Keratinocyte (primary cell): Measurements from ENCODE around the gene XRCC2. TPM values are rescaled to one million over a fixed set of nuclear protein-coding genes. Genes with fewer than 3 reads are reported as not detected.

Source experiments
- DNase-seq: peaks from one replicate; pipeline ENCODE4 v3.0.0-alpha.2; 2011; ENCODE audit warnings: low read depth, missing footprints, low spot score
- FAIRE-seq: peaks from 2 replicates; lab custom pipeline; 2011; peaks lifted over from hg19 to GRCh38; lab: Jason Lieb, UNC
- H2AFZ ChIP-seq: 2 replicates; pipeline ENCODE4 v1.6.0; 2012; ENCODE audit warnings: low read length, control low read depth, inconsistent platforms; ENCODE audit not compliant: control insufficient read depth
- H3K27ac ChIP-seq: 2 replicates; pipeline ENCODE4 v1.5.1; 2011; ENCODE audit warnings: low read length; ENCODE audit not compliant: control insufficient read depth, insufficient read depth
- H3K27me3 ChIP-seq: 3 replicates; pipeline ENCODE4 v1.6.0; 2011; ENCODE audit warnings: low read length; ENCODE audit not compliant: control insufficient read depth, insufficient read depth; ENCODE audit errors: extremely low read depth
- H3K36me3 ChIP-seq, 2 experiments: 2 replicates in 1 of 2; 3 replicates in 1 of 2; pipeline ENCODE4 v1.5.1; 2011; ENCODE audit warnings: low read length in 2 of 2, mild to moderate bottlenecking in 1 of 2; ENCODE audit not compliant: control insufficient read depth in 2 of 2, insufficient read depth in 2 of 2; ENCODE audit errors: extremely low read depth in 1 of 2
- H3K4me1 ChIP-seq: 3 replicates; pipeline ENCODE4 v1.5.1; 2011; ENCODE audit warnings: low read length; ENCODE audit not compliant: control insufficient read depth, insufficient read depth; ENCODE audit errors: extremely low read depth
- H3K4me2 ChIP-seq: 3 replicates; pipeline ENCODE4 v1.6.0; 2011; ENCODE audit warnings: low read depth, low read length; ENCODE audit not compliant: control insufficient read depth, insufficient read depth; ENCODE audit errors: extremely low read depth
- H3K4me3 ChIP-seq, 3 experiments: fragments of 200-600 bp in 1 of 3; sonication (generic) in 1 of 3; 2 replicates in 2 of 3; 3 replicates in 1 of 3; pipeline ENCODE4 v1.5.1; 2011 to 2016; ENCODE audit warnings: low read length in 3 of 3, mild to moderate bottlenecking in 3 of 3, control low read depth in 2 of 3, inconsistent platforms in 1 of 3, low read depth in 1 of 3, mixed read lengths in 1 of 3, mixed run types in 1 of 3, moderate library complexity in 1 of 3; ENCODE audit not compliant: control insufficient read depth in 2 of 3, insufficient read depth in 2 of 3; ENCODE audit errors: extremely low read depth in 1 of 3
- H3K79me2 ChIP-seq: 2 replicates; pipeline ENCODE4 v1.6.0; 2012; ENCODE audit warnings: low read length; ENCODE audit not compliant: control insufficient read depth, insufficient read depth
- H3K9ac ChIP-seq: 3 replicates; pipeline ENCODE4 v1.6.0; 2011; ENCODE audit warnings: low read length; ENCODE audit not compliant: control insufficient read depth, insufficient read depth; ENCODE audit errors: extremely low read depth
- H3K9me1 ChIP-seq: 3 replicates; pipeline ENCODE4 v1.6.0; 2011; ENCODE audit warnings: low read length; ENCODE audit not compliant: control insufficient read depth, insufficient read depth; ENCODE audit errors: extremely low read depth
- H3K9me3 ChIP-seq: 2 replicates; pipeline ENCODE4 v1.5.1; 2012; ENCODE audit warnings: low read depth, low read length; ENCODE audit not compliant: control insufficient read depth
- H4K20me1 ChIP-seq: 3 replicates; pipeline ENCODE4 v1.6.0; 2011; ENCODE audit warnings: low read length; ENCODE audit not compliant: control insufficient read depth, insufficient read depth; ENCODE audit errors: extremely low read depth
- CTCF ChIP-seq, 3 experiments: IDR thresholded peaks in 1 of 3; conservative IDR thresholded peaks in 1 of 3; optimal IDR thresholded peaks in 1 of 3; 2 replicates in 2 of 3; 3 replicates in 1 of 3; pipeline versions ENCODE3 to v1.5.1; 2011; ENCODE audit warnings: low read length in 3 of 3, mild to moderate bottlenecking in 3 of 3, moderate library complexity in 2 of 3, control low read depth in 1 of 3, inconsistent platforms in 1 of 3; ENCODE audit not compliant: insufficient read depth in 2 of 3; ENCODE audit errors: extremely low read depth in 1 of 3
- EZH2 ChIP-seq: IDR thresholded peaks from one replicate; pipeline ENCODE4 v1.6.1; 2012; ENCODE audit warnings: inconsistent platforms, mild to moderate bottlenecking, low read length, moderate library complexity
- dilution Hi-C: fragments of 300-500 bp; cut with MboI; formaldehyde crosslinking; loops from one replicate; pipeline ENCODE4 v1.7.0; 2020; ENCODE audit warnings: low sequenced_read_pairs; ENCODE audit not compliant: extremely low pct_ligation_motif_present
- polyA plus RNA-seq, 5 experiments: library from polyadenylated mRNA; depleted of rRNA in 3 of 5; stranded (reverse) in 3 of 5; stranded (forward) in 1 of 5; unstranded in 1 of 5; fragments of >200 nt; gene quantifications; 1 replicate in 1 of 5; 2 replicates in 3 of 5; 3 replicates in 1 of 5; pipeline versions ENCODE4 v1.2.1 to v1.2.3, GENCODE V29; 2011 to 2012; ENCODE audit warnings: missing spikeins in 2 of 5, low read depth in 1 of 5, low replicate concordance in 1 of 5

The XRCC2 gene
- polyA plus RNA-seq, 1 donor (not counting 4 experiments of a cell fraction or from before 2014, with no cell fraction given) = 3.8 TPM

- H3K4me1 ChIP-seq = no peaks in the 10 kb centered on the region
- no peaks in the 10 kb centered on the region for H3K9me1 ChIP-seq
- H3K4me2 ChIP-seq = no peak overlapping the region
- no peaks in the 10 kb centered on the region for H3K27me3 ChIP-seq
- FAIRE-seq = no peak
- H4K20me1 ChIP-seq = peaks cover 2% of the 10 kb centered on the region
- dilution Hi-C loops = no loop called here
- H3K9me3 ChIP-seq = no peaks in the 10 kb centered on the region
- H3K9ac ChIP-seq = no peak overlapping the region
- peaks cover 40% of the 10 kb centered on the region for H3K79me2 ChIP-seq
- H3K36me3 ChIP-seq = peaks cover 0 to 9% of the 10 kb centered on the region in 2 experiments
- no peak overlapping the region for H3K4me3 ChIP-seq
- no peak overlapping the region for H3K27ac ChIP-seq
- TF ChIP-seq EZH2 = no peak
- no peak for TF ChIP-seq CTCF (optimal IDR thresholded peaks at IDR 0.05 in 1 of 3, IDR thresholded peaks at IDR 0.05 in 1 of 3, conservative IDR thresholded peaks at IDR 0.05 in 1 of 3; ENCODE audit: extremely low read depth in 1 of 3, insufficient read depth in 2 of 3, low read length in 3 of 3)
- H2AFZ ChIP-seq = no peak overlapping the region
- DNase-seq = no peak
These were observed 14.5 kb downstream of the XRCC2 start for GRCh38 chr7:152661479-152661878.

GRCh38 chr7:152660021-152660420, 15.9 kb downstream of the XRCC2 start:
- H3K27ac ChIP-seq = no peak overlapping the region
- H3K27me3 ChIP-seq = no peaks in the 10 kb centered on the region
- H3K4me3 ChIP-seq = no peak overlapping the region
- no peak overlapping the region for H3K9ac ChIP-seq
- peaks cover 2% of the 10 kb centered on the region for H4K20me1 ChIP-seq
- no peak overlapping the region for H2AFZ ChIP-seq
- dilution Hi-C loops = no loop called here
- TF ChIP-seq CTCF (optimal IDR thresholded peaks at IDR 0.05 in 1 of 3, IDR thresholded peaks at IDR 0.05 in 1 of 3, conservative IDR thresholded peaks at IDR 0.05 in 1 of 3; ENCODE audit: extremely low read depth in 1 of 3, insufficient read depth in 2 of 3, low read length in 3 of 3) = no peak
- no peak for TF ChIP-seq EZH2
- peaks cover 31% of the 10 kb centered on the region for H3K79me2 ChIP-seq
- H3K9me3 ChIP-seq = no peaks in the 10 kb centered on the region
- no peak overlapping the region for H3K4me2 ChIP-seq
- DNase-seq (no peak), FAIRE-seq (no peak)
- no peaks in the 10 kb centered on the region for H3K4me1 ChIP-seq
- H3K36me3 ChIP-seq = peaks cover 0 to 9% of the 10 kb centered on the region in 2 experiments
- no peaks in the 10 kb centered on the region for H3K9me1 ChIP-seq
